Testis (tissue), 3 donors: Measurements from ENCODE around the gene STXBP1. TPM values are rescaled to one million over a fixed set of nuclear protein-coding genes. Genes with fewer than 3 reads are reported as not detected.
"Not testable (repeated sequence)": the region's sequence is repeated elsewhere in the genome, so short reads cannot be mapped to it uniquely, and the experiment has no call there.

Experiments
- DNase-seq: peaks from one replicate; pipeline ENCODE4 v3.0.0-alpha.2; 2019
- H3K27ac ChIP-seq, 2 donors: fragments of 200-600 bp; sonication (generic); one replicate each; pipeline ENCODE4 v1.5.1; 2019
- H3K27me3 ChIP-seq: fragments of 200-600 bp; sonication (generic); one replicate; pipeline ENCODE4 v1.5.1; 2019
- H3K36me3 ChIP-seq: fragments of 200-600 bp; sonication (generic); one replicate; pipeline ENCODE4 v1.5.1; 2017; ENCODE audit warnings: low read depth; ENCODE audit errors: missing control alignments
- H3K4me1 ChIP-seq: fragments of 200-600 bp; sonication (generic); one replicate; pipeline ENCODE4 v1.5.1; 2019
- H3K4me3 ChIP-seq, 2 donors: fragments of 200-600 bp; sonication (generic); one replicate each; pipeline ENCODE4 v1.5.1; 2017 to 2019
- H3K9me3 ChIP-seq: fragments of 200-600 bp; sonication (generic); one replicate; pipeline ENCODE4 v1.5.1; 2017
- POLR2A ChIP-seq: fragments of 450-650 bp; IDR thresholded peaks from one replicate; pipeline ENCODE4 v1.6.1; 2017; ENCODE audit warnings: antibody characterized with exemption, mild to moderate bottlenecking, moderate library complexity
- WGBS, 2 donors: methylation state at CpG; one replicate each; pipeline ENCODE4 v1.1.5; 2018; 5-methylcytosine and 5-hydroxymethylcytosine counted together
- intact Hi-C: fragments of 100-400 bp; cut with DNase I; formaldehyde crosslinking; loops from one replicate; pipeline ENCODE4 v1.15.1; 2023; ENCODE audit warnings: low total_unique reads
- polyA plus RNA-seq: library from polyadenylated mRNA; stranded (reverse); fragments of 350-450 nt; fragmentation: Illumina TruSeq; extraction: RNeasy Lipid Tissue Mini Kit (QIAGEN cat#74804); gene quantifications from one replicate; pipeline ENCODE4 v1.2.3, GENCODE V29; 2014; ENCODE audit warnings: low read depth, low replicate concordance; ENCODE audit not compliant: insufficient read depth
- total RNA-seq, 2 donors: library from RNA; depleted of rRNA; stranded (reverse); fragments of >200 nt; gene quantifications; one replicate each; pipeline ENCODE4 v1.2.3, GENCODE V29; 2016
- TF ChIP-seq, protein P1 (sequence below), 3 experiments: fragments of 450-650 bp in 2 of 3; fragments of 200-600 bp in 1 of 3; sonication (generic) in 1 of 3; IDR thresholded peaks; one replicate each; pipeline ENCODE4 v1.5.1; 2016 to 2019; ENCODE audit warnings: antibody characterized with exemption in 3 of 3, mild to moderate bottlenecking in 2 of 3, moderate library complexity in 1 of 3

STXBP1 gene
- total and polyA plus RNA-seq, 3 donors from 2014 or later = 21.2 to 36.1 (median 33.1) TPM

DNA sequence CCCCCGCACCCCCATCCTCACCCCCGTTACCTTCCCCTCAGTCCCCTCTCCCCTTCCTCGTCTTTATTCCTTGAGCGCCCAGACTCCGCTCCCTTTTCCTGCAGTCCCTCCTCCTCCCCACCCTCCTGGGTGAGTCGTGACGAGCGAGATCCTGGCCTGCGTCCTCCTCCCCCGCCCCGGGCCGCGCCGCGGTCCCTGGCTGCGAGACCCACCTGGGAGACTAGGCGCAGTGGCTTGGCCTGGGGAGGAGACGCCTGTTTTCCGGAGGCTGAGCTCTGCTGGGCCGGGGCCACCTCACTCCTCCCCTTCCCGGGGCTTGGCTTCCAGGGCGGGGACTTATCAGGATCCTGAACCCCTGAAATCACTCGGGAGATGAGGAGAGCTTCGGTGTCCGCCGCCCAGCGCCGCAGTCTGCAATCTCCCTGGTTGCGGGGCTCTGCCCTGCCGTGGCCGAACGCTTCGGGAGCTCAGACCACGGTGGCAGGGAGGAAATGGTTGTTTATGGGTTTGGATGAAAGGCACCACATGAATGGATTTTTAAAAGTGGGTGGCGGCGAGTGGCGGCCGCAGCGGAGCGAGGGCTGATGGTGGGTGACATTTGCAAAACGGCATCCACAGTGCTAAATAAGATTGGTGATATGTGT lies 984 bp downstream of the STXBP1 start:
- Histone ChIP-seq H3K27ac (peak overlapping the region; percentile 1 to 93), H3K9me3 (no peaks in the 10 kb centered on the region), H3K4me3 (peak overlapping the region; percentile 81 to 83), H3K4me1 (peaks cover 5% of the 10 kb centered on the region), H3K27me3 (no peaks in the 10 kb centered on the region), H3K36me3 (no peaks in the 10 kb centered on the region)
- 0 to 1% methylated on average over 40 to 41 of the region's 41 CpGs for whole genome bisulfite sequencing, 2 donors
- intact Hi-C loops = no loop called here
- peak; percentile 61 for DNase-seq
- TF ChIP-seq, protein P1, sequence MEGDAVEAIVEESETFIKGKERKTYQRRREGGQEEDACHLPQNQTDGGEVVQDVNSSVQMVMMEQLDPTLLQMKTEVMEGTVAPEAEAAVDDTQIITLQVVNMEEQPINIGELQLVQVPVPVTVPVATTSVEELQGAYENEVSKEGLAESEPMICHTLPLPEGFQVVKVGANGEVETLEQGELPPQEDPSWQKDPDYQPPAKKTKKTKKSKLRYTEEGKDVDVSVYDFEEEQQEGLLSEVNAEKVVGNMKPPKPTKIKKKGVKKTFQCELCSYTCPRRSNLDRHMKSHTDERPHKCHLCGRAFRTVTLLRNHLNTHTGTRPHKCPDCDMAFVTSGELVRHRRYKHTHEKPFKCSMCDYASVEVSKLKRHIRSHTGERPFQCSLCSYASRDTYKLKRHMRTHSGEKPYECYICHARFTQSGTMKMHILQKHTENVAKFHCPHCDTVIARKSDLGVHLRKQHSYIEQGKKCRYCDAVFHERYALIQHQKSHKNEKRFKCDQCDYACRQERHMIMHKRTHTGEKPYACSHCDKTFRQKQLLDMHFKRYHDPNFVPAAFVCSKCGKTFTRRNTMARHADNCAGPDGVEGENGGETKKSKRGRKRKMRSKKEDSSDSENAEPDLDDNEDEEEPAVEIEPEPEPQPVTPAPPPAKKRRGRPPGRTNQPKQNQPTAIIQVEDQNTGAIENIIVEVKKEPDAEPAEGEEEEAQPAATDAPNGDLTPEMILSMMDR (IDR thresholded peaks at IDR 0.05) = no peak
- TF ChIP-seq POLR2A = no peak

DNA sequence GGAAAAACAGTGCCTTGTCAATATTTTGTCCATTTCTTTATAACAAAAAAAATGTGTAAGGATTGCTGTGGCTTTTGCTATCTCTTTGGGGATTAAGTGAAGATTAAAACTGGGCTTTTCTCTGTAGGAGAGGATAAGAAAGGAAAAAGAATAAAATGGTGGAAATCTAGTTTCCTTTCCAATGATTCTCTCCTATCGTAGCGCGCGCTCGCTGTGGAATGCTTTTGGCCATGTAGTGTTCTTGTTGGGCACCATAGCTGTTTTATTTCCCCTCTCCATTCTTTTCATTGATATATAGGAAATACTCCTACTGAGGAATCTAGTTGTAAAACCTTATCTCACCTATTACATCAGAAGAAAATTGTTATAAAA lies 1.5 kb downstream of the STXBP1 start:
- no peak for TF ChIP-seq POLR2A
- TF ChIP-seq, protein P1 (IDR thresholded peaks at IDR 0.05) = no peak
- Histone ChIP-seq H3K27me3 (no peaks in the 10 kb centered on the region), H3K36me3 (no peaks in the 10 kb centered on the region), H3K9me3 (no peaks in the 10 kb centered on the region), H3K27ac (peak overlapping the region; percentile 1 to 93), H3K4me1 (peaks cover 3% of the 10 kb centered on the region), H3K4me3 (peak overlapping the region; percentile 81 to 83)
- intact Hi-C loops = no loop called here
- DNase-seq = no peak
- WGBS, 2 donors = 24 to 44% methylated on average over 5 of the region's 5 CpGs

DNA sequence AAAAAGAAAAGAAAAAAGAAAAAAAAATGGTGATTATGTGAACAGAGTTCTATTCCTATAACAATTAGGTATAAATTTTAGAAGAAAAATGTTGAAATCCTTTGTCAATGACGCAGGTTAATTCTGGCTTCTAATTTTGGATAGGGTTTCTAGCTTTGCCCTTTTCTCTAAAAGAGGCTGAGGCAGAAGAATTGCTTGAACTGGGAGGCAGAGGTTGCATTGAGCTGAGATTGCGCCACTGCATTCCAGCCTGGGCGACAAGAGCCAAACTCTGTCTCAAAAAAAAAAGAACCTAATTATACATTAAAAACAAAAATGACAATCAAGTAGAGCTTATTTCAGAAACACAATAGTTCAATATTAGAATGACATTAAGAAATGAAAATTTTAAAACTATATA lies 2.9 kb downstream of the STXBP1 start:
- no peak for DNase-seq
- intact Hi-C loops = no loop called here

DNA sequence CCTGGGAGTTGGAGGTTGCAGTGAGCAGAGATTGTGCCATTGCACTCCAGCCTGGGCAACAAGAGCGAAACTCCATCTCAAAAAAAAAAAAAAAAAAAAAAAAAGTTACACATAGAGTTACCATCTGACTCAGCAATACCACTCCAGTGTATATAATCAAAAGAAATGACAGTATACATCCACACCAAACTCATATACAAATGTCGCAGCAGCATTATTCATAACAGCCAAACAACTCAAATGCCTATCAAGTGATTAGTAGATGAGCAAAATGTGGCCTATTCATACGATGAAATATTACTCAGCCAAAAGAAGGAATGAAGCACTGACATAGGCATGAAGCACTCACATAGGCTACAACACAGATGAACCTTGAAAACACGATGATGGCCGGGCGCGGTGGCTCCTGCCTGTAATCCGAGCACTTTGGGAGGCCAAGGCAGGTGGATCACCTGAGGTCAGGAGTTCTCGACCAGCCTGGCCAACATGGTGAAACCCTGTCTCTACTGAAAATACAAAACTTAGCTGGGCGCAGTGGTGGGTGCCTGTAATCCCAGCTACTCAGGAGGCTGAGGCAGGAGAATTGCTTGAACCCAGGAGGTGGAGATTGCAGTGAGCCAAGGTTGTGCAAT lies 9.4 kb downstream of the STXBP1 start:
- H3K27ac ChIP-seq, H3K27me3 ChIP-seq, H3K4me1 ChIP-seq, H3K4me3 ChIP-seq, H3K36me3 ChIP-seq, intact Hi-C loops, H3K9me3 ChIP-seq, DNase-seq: not testable (repeated sequence)
- WGBS, 2 donors = 93 to 96% methylated on average over 10 of the region's 10 CpGs

More for the DNA sequence above, 2.9 kb downstream of the STXBP1 start:
- Histone ChIP-seq H3K9me3 (no peaks in the 10 kb centered on the region), H3K27ac (no peak overlapping the region), H3K4me3 (no peak overlapping the region), H3K4me1 (peaks cover 3% of the 10 kb centered on the region), H3K27me3 (no peaks in the 10 kb centered on the region), H3K36me3 (no peaks in the 10 kb centered on the region)
- 77 to 79% methylated on average over 3 of the region's 3 CpGs for WGBS, 2 donors
- TF ChIP-seq POLR2A = no peak
- TF ChIP-seq, protein P1 (IDR thresholded peaks at IDR 0.05) = no peak

DNA sequence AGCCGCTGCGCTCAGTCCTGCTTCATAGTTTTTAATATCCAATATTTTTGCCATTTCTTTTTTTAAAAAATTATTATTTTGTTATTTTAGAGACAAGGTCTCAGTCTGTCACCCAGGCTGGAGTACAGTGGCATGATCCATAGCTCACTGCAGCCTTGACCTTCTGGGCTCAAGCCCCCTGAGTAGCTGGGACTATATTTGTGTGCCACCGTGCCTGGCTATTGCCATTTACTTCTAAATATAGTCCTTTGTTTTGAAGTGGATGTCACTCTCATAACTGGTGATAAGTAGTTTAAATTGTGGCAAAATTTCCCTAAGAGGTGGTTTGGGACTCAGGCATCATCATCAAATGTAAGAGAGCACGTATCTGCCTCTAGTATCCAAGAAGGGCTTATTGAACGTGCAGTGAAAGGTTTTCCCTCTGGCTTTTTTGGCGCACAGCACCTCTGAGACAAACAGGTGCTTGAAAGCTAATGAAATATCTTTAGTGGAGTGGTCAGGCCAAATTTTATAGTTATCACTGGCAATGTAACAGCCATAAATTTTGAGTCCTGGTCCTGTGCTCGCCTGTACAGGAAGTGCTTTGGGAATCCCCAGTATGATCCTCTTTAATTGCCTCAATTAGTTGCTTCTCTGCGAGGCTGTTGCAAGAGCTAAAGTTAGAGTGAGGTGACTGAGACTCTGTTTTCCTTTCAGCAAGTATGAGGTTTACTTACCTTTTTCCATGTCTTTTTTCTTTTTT lies 14.8 kb downstream of the STXBP1 start:
- Histone ChIP-seq H3K9me3 (no peaks in the 10 kb centered on the region), H3K4me3 (no peak overlapping the region), H3K27me3 (no peaks in the 10 kb centered on the region), H3K4me1 (peaks cover 6% of the 10 kb centered on the region), H3K36me3 (no peaks in the 10 kb centered on the region), H3K27ac (no peak overlapping the region)
- 57 to 63% methylated on average over 8 of the region's 8 CpGs for WGBS, 2 donors
- intact Hi-C loops = no loop called here
- DNase-seq = no peak
- TF ChIP-seq, protein P1 (IDR thresholded peaks at IDR 0.05) = no peak
- no peak for TF ChIP-seq POLR2A
